Stimulated activated CD4-positive, alpha-beta T cell treated with anti-CD3 and anti-CD28 coated beads, Interleukin-1b, Interleukin-23, amount 100 ng/mL, for 4 hours (primary cell): ENCODE data around the gene KRTAP10-11.
A peak's percentile ranks its signal among the peaks of the same experiment; 100 is the strongest.
"Not testable (repeated sequence)": the region's sequence is repeated elsewhere in the genome, so short reads cannot be mapped to it uniquely, and the experiment has no call there.

Source experiments
- DNase-seq, 2 donors: peaks; one replicate each; pipeline ENCODE4 v3.0.0-alpha.2; 2020; ENCODE audit warnings: low read depth in 2 of 2

The KRTAP10-11 gene

GRCh38 chr21:44614961-44615391 is 31.2 kb upstream of the KRTAP10-11 start:
- DNase-seq = no peak

GRCh38 chr21:44615466-44615865 is 30.7 kb upstream of the KRTAP10-11 start:
- no peak for DNase-seq

GRCh38 chr21:44615911-44616590 is 30.2 kb upstream of the KRTAP10-11 start:
- no peak for DNase-seq

GRCh38 chr21:44616591-44616926 is 29.7 kb upstream of the KRTAP10-11 start:
- DNase-seq = no peak

- no peak for DNase-seq
Measured at GRCh38 chr21:44617071-44617501, 29.1 kb upstream of the KRTAP10-11 start.

- DNase-seq = no peak
Measured at GRCh38 chr21:44618504-44618903, 27.7 kb upstream of the KRTAP10-11 start.

GRCh38 chr21:44618909-44619308 is 27.3 kb upstream of the KRTAP10-11 start:
- peak; percentile 23 to 53 for DNase-seq

- no peak for DNase-seq
Measured at GRCh38 chr21:44619886-44620285, 26.3 kb upstream of the KRTAP10-11 start.

- DNase-seq = no peak
Measured at GRCh38 chr21:44623575-44623974, 22.6 kb upstream of the KRTAP10-11 start.

- DNase-seq = no peak
Measured at GRCh38 chr21:44625756-44626155, 20.5 kb upstream of the KRTAP10-11 start.

- no peak for DNase-seq
Measured at GRCh38 chr21:44626262-44626661, 20.0 kb upstream of the KRTAP10-11 start.

- no peak for DNase-seq
Measured at GRCh38 chr21:44626673-44627143, 19.5 kb upstream of the KRTAP10-11 start, which contains the start of gene KRTAP10-9. TSS of gene KRTAP10-9 (plus strand) at chr21:44627093. CDS start at chr21:44627172, 79 bp downstream.

- not testable (repeated sequence) for DNase-seq
Measured at GRCh38 chr21:44627181-44627822, 18.9 kb upstream of the KRTAP10-11 start.

- DNase-seq = not testable (repeated sequence)
Measured at GRCh38 chr21:44627831-44628233, 18.4 kb upstream of the KRTAP10-11 start.

GRCh38 chr21:44628707-44629391 is 17.4 kb upstream of the KRTAP10-11 start:
- DNase-seq = no peak

- no peak for DNase-seq
Measured at GRCh38 chr21:44630440-44630839, 15.8 kb upstream of the KRTAP10-11 start.

- DNase-seq = no peak
Measured at GRCh38 chr21:44632067-44632466, 14.1 kb upstream of the KRTAP10-11 start.

GRCh38 chr21:44636209-44637017 is 9.8 kb upstream of the KRTAP10-11 start:
- no peak for DNase-seq

GRCh38 chr21:44637018-44637850 is 9.0 kb upstream of the KRTAP10-11 start, which contains the start of gene KRTAP10-10:
TSS of gene KRTAP10-10 (plus strand) at chr21:44637356. CDS start at chr21:44637418, 62 bp downstream.
- DNase-seq = no peak

GRCh38 chr21:44637851-44638348 is 8.3 kb upstream of the KRTAP10-11 start:
- DNase-seq = not testable (repeated sequence)
